Activated naive CD8-positive, alpha-beta T cell (primary cell): ENCODE measurements around the gene CRACR2B.

Source experiments
- H3K27ac Mint-ChIP-seq: one replicate; pipeline ENCODE4 v1.8.0; 2021; ENCODE audit warnings: mixed read lengths
- H3K27me3 Mint-ChIP-seq: one replicate; pipeline ENCODE4 v1.8.0; 2021; ENCODE audit warnings: mixed read lengths
- H3K36me3 Mint-ChIP-seq: one replicate; pipeline ENCODE4 v1.8.0; 2021; ENCODE audit warnings: mixed read lengths
- H3K4me1 Mint-ChIP-seq: one replicate; pipeline ENCODE4 v1.8.0; 2021; ENCODE audit warnings: low read depth, mixed read lengths
- H3K4me3 Mint-ChIP-seq: one replicate; pipeline ENCODE4 v1.8.0; 2021; ENCODE audit warnings: mild to moderate bottlenecking, mixed read lengths
- H3K9me3 Mint-ChIP-seq: one replicate; pipeline ENCODE4 v1.8.0; 2021; ENCODE audit warnings: low read depth, mixed read lengths

CRACR2B gene

DNA sequence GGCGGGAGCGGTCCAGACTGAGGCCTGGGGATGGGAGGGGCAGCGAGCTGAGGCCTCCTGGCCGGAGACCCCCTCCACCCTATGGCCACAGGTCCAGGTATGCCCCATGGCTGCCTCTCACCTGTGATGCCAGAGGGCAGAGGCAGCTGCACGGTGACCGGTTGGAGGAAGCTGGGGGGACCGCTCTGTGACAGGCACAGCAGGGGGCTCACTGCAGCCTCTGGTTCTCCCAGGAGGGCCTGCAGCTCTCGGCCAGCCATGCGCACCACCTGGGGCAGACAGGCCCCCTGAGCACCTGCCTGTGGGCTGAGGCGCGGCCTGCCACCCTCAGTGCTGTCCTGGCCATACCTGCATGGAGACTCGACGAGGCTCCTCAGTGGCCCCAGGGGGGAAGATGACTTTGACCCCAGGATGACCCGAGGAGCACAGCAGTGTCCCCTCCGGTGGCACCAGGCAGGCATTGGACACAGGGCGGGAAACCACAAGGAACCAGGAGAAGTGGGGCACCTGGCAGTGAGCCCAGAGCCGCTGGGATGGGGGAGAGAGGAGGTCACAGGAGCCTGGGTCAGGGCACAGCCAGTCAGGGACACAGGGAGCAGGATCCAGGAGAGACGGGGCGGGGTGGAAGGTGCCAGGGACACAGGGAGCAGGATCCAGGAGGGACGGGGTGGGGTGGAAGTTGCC, 26.5 kb upstream of the CRACR2B start:
- Mint-ChIP-seq H3K27me3 (no peaks in the 10 kb centered on the region), H3K36me3 (no peaks in the 10 kb centered on the region), H3K4me3 (no peak overlapping the region), H3K4me1 (peaks cover 8% of the 10 kb centered on the region), H3K27ac (no peak overlapping the region), H3K9me3 (no peaks in the 10 kb centered on the region)

DNA sequence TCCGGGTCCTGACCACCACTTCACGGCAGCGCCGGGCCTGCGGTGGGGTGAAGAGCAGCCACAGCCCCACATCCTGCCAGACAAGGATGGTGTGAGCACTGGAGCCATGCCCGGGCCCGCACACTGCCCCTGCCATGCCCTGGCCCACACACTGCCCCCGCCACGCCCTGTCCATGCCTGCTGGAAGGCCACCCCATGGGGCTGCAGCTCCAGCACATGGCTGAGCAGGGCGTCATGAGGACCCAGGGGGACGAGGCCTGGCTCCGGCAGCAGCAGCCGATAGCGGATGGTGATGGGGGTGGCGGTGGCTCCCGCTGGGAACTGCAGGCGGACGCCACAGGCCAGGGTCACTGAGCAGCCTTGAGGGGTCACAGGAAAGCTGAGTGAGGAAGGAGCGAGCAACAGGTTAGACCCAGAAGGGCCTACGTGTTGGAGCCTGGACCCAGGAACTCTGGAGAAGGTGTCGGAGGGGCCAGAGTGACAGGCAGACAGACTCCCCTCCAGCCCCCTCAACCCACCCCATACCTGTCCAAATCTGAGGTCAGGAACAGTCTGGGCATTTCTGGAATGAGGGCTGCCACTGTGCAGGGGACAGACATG, 25.6 kb upstream of the CRACR2B start:
- H3K4me1 Mint-ChIP-seq = peaks cover 5% of the 10 kb centered on the region
- no peaks in the 10 kb centered on the region for H3K27me3 Mint-ChIP-seq
- H3K9me3 Mint-ChIP-seq = no peaks in the 10 kb centered on the region
- H3K27ac Mint-ChIP-seq = no peak overlapping the region
- no peak overlapping the region for H3K4me3 Mint-ChIP-seq
- no peaks in the 10 kb centered on the region for H3K36me3 Mint-ChIP-seq

DNA sequence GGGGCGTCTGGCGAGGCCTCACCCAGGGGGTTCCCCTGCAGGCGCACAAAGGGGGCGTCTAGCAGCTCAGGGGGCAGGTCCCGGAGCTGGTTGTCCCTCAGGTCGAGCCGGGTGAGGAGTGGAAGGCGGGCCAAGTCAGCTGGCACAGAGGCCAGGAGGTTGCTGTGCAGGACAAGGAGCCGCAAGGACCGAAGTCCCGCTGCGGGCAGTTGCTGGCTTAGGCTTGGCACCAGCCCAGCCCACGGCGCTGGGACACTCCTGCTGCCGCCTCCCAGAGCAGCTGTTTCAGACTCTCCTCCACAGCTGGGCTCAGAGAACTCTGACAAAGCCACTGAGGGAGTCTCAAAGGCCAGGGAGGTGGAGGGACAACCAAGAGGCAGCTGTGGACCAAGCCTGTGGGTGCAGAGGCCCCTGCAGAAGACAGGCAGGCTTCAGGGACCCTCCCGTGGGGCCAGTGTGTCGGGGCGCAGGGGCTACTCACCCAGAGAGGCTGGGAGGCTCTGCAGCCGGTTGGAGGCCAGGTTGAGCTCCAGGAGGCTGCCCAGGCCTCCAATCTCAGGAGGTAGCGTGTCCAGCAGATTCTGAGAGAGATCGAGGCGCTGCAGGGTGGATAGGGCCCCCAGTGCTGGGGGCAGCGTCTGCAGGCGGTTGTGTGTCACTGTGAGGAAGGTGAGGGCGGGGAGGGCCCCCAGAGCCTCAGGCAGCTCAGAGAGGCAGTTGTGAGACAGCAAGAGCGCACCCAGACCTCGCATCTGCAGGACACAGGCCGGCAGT, 24.8 kb upstream of the CRACR2B start:
- no peaks in the 10 kb centered on the region for H3K27me3 Mint-ChIP-seq
- peaks cover 8% of the 10 kb centered on the region for H3K4me1 Mint-ChIP-seq
- no peaks in the 10 kb centered on the region for H3K9me3 Mint-ChIP-seq
- no peak overlapping the region for H3K4me3 Mint-ChIP-seq
- no peaks in the 10 kb centered on the region for H3K36me3 Mint-ChIP-seq
- H3K27ac Mint-ChIP-seq = no peak overlapping the region

DNA sequence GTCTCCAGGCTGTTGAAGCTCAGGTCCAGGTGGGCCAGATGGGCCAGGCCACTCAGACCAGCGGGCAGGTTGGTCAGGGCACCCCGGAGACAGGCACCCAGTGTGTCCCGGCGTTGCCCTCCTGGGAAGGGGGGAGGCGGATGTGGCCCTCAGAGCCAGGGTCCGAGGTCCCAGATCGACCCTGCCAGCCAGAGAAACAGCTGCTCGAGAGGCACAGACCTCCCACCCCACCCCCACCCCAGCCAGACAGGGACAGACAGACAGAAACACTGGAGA, 24.3 kb upstream of the CRACR2B start:
- Mint-ChIP-seq H3K27ac (no peak overlapping the region), H3K27me3 (no peaks in the 10 kb centered on the region), H3K36me3 (no peaks in the 10 kb centered on the region), H3K4me3 (no peak overlapping the region), H3K9me3 (no peaks in the 10 kb centered on the region), H3K4me1 (peaks cover 9% of the 10 kb centered on the region)

DNA sequence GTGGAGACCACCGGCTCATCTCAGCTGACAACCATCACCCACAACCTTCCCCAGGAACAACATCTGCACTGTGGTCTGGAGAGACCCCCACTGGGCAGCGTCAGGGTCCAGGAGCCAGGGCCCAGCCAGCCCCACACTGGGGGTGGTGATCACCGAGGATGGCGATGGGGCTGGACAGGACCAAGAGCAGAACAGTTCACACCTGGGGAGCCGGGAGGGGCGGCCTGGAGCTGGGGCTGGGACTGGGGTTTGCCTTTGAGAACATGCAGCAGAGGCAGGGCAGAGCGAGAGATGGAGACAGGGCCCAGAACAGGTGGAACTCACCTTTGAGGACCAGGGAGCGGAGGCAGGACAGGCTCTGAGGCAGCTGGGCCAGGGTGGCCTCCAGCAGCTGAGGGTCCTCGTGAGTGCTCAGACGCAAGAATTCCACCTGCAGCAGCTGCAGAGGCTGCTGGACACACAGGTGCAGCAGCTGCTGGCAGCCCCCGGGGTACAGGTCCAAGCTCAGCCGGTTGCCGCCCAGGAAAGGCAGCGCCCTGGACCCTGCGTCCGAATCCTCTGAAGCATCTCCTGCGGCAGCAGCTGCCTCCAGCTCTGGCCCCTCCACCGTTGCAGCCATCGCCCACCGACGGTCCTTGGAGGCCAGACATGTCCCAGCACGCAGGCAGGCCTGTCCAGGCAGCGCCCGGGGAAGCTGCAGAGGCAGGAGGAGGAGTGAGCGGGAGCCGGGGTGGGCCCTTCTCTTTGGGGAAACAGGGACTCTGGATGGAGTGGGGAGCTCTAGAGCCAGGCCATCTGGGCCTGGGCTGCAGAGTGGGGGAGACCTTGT, 23.7 kb upstream of the CRACR2B start:
- H3K9me3 Mint-ChIP-seq = no peaks in the 10 kb centered on the region
- peaks cover 15% of the 10 kb centered on the region for H3K4me1 Mint-ChIP-seq
- no peaks in the 10 kb centered on the region for H3K36me3 Mint-ChIP-seq
- no peak overlapping the region for H3K27ac Mint-ChIP-seq
- H3K27me3 Mint-ChIP-seq = no peaks in the 10 kb centered on the region
- H3K4me3 Mint-ChIP-seq = peak overlapping the region; percentile 75

DNA sequence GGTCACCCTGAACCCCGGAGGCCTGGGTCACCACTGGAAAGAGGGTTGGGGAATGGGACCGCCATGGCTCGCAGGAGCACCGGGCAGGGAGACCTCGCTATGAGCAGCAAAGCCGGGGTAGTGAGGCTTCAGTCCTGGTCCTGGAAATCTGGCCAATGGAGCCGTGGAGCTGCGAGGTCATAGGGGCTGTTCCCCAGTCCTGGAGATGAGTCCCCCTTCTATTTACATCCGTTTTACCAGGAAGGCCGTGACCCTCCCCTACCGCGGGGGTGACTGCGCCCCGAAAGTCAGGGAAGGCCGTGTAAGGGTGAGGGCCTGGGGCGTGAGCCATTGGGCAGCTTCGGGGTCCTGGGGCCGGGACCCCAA, 23.1 kb upstream of the CRACR2B start:
- Mint-ChIP-seq H3K4me1 (peaks cover 16% of the 10 kb centered on the region), H3K27ac (peak overlapping the region; percentile 50), H3K36me3 (no peaks in the 10 kb centered on the region), H3K9me3 (no peaks in the 10 kb centered on the region), H3K4me3 (peak overlapping the region; percentile 75), H3K27me3 (no peaks in the 10 kb centered on the region)

DNA sequence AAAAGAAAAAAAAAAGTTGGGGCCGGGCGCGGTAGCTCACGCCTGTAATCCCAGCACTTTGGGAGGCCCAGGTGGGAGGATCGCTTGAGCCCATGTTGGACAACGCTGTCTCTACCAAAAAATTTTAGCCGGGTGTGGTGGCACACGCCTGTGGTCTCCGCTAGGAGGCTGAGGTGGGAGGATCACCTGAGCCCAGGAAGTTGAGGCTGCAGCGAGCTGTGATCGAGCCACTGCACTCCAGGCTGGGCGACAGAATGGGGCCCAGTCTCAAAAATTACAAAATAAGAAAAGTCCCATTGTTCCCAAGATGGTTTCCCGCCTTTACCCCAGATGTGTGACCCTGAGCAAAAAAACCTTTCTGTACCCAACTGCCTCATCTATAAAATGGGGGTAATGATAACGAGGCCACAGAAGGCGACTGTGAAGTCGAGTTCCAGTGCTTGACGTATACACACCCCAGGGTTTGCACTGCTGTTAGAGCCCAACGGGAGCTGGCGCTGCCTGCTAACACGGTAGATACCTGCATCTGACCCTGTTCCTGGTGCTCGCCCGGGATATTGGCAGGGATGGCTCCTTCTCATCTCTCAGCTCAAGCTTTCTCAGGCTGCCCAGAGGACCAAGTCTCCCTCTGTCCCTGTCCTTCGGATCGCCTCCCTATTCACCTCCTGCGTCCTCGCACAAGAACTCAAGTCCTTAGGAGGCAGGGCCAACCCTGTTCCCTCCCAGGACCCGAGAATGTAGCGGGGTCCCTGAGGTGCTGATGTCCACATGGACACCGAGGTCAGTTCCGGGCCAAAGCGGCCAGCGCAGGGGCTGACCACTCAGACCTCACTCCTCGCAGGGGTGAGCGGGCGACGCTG, 19.1 kb upstream of the CRACR2B start:
- Mint-ChIP-seq H3K4me1 (peaks cover 36% of the 10 kb centered on the region), H3K27ac (peak overlapping the region; percentile 98), H3K4me3 (peak overlapping the region; percentile 93), H3K27me3 (no peaks in the 10 kb centered on the region), H3K36me3 (peaks cover 5% of the 10 kb centered on the region), H3K9me3 (no peaks in the 10 kb centered on the region)

DNA sequence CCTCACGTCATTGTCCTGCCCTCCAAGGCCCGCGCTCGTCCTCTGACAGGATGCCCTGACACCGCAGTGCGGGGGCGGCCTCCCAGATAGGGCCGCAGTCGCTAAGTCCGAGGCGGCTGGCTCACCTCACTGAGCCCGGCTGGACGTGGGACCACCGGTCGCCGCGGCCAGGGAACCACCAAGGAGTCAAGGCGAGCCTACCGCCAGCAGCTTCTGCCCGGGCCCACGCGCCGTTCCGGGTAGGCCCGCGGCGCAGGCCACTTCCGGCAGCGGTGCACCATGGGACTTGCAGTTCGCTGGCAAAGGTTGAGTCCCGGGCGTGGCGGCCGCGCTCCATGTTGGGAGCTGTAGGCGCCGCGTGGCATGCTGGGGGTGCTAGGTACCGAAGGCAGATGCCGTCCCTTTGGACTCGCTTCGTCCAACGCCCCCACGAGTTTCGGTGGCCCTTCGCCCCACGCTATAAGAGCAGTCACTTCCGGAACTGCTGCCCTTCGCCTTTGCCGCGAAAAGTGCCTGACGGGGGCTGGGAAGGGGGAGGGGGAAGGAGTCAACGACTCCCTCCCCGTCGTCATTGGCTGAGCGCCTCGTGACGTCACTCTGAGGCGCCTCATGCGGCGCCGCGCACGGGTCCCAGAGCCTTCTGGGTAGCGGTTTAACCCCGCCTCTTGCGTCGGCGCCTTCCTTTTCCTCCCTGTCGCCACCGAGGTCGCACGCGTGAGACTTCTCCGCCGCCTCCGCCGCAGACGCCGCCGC, 18.3 kb upstream of the CRACR2B start, which contains the start of gene RPLP2:
TSS of gene RPLP2 (plus strand) at position 681 of the 753 bp plus-strand sequence. CDS start 268 bp downstream, outside the sequence.
- Mint-ChIP-seq H3K27me3 (no peaks in the 10 kb centered on the region), H3K36me3 (peaks cover 5% of the 10 kb centered on the region), H3K4me3 (peak within 1 kb of the TSS; percentile 93), H3K27ac (peak within 1 kb of the TSS; percentile 98), H3K9me3 (no peaks in the 10 kb centered on the region), H3K4me1 (peaks cover 32% of the 10 kb centered on the region)

DNA sequence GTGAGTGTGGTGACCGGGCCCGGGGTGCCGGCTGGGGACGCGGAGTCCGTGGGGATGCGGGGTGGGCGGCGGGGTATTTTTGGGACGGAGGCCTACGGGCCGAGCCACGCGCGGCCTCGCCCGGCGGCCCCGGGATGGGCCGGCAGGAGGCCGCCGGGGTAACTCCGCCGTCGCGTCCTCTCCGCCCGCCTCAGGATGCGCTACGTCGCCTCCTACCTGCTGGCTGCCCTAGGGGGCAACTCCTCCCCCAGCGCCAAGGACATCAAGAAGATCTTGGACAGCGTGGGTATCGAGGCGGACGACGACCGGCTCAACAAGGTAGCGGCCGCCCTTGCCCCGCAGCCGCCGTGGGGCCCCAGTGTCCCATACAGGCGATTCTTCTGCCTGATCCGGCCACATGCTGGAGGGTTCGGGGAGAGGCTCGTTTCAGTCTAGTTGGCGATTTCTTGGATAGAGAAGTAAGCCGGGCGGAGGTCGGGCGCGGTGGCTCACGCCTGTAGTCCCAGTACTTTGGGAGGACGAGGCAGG, 17.6 kb upstream of the CRACR2B start:
- H3K4me3 Mint-ChIP-seq = peak overlapping the region; percentile 93
- H3K4me1 Mint-ChIP-seq = peaks cover 31% of the 10 kb centered on the region
- peaks cover 5% of the 10 kb centered on the region for H3K36me3 Mint-ChIP-seq
- H3K27ac Mint-ChIP-seq = peak overlapping the region; percentile 98
- H3K9me3 Mint-ChIP-seq = no peaks in the 10 kb centered on the region
- no peaks in the 10 kb centered on the region for H3K27me3 Mint-ChIP-seq

DNA sequence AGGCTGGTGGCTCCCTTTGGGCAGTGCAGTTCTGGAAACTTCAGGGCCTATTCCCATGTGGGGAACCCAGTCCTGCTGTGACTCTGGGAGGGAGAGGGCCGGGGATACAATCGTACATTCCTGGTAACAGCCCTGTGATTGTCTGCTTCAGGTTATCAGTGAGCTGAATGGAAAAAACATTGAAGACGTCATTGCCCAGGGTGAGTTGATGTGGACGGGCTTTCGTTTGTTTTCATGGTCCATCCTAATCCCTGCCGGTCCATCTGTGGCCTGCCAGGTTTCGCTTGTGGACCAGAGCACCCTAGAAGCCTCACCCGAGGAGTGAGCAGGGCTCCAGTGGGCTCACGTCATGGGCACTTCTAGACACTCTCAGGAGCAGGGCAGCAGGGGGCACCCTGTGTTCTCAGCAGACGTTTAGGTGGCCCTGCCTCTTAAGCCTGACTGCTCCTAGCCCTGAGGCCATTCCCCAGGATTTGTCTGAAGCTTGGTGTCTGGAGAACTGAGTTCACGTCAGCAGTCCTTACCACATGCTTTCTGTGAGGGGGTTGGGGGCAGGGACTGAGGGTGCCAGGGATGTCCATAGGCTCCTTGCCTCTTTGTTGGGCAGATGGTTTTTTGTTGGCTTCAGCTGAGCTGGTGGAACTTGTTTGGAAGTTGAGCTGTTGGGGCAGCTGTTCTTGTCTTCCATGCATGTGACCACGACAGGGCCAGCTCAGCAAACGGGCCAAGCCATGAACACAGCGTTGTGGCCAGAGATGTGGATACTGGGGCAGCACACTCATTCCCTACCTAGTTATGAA, 16.1 kb upstream of the CRACR2B start:
- H3K27ac Mint-ChIP-seq = peak overlapping the region; percentile 93
- peak overlapping the region; percentile 91 for H3K4me3 Mint-ChIP-seq
- H3K9me3 Mint-ChIP-seq = no peaks in the 10 kb centered on the region
- H3K4me1 Mint-ChIP-seq = peaks cover 31% of the 10 kb centered on the region
- peaks cover 5% of the 10 kb centered on the region for H3K36me3 Mint-ChIP-seq
- H3K27me3 Mint-ChIP-seq = no peaks in the 10 kb centered on the region

DNA sequence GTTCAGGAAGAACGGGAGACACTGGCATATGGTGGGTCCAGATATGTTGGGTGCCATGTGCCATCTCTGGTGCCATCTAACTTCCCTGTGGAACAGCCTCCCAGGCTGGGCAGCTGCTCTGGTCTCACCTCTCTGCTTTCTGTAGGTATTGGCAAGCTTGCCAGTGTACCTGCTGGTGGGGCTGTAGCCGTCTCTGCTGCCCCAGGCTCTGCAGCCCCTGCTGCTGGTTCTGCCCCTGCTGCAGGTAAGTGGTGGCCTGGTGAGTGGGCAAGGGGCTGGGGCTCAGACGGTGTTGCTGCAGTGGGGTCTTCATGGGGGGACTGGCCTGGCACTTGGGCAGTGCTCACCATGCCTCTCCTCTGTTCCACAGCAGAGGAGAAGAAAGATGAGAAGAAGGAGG, 15.3 kb upstream of the CRACR2B start:
- Mint-ChIP-seq H3K4me1 (peaks cover 31% of the 10 kb centered on the region), H3K27me3 (no peaks in the 10 kb centered on the region), H3K27ac (peak overlapping the region; percentile 93), H3K36me3 (peaks cover 5% of the 10 kb centered on the region), H3K4me3 (peak overlapping the region; percentile 91), H3K9me3 (no peaks in the 10 kb centered on the region)

DNA sequence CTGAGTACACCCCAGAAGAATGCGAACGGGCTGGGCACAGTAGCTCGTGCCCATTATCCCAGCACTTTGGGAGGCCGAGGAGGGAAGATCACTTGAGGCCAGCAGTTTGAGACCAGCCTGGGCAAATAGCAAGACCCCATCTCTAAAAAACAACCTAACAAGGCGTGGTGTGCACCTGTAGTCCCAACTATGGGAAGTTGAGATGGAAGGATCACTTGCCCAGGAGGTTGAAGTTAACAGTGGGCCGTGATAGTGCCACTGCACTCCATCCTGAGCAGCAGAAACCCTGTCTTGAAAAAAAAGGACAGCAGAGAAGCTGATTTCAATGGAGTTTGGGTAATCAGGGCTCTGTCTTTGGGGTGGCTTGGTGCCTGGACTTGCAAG, 14.7 kb upstream of the CRACR2B start:
- Mint-ChIP-seq H3K27ac (peak overlapping the region; percentile 93), H3K4me1 (peaks cover 27% of the 10 kb centered on the region), H3K9me3 (no peaks in the 10 kb centered on the region), H3K27me3 (no peaks in the 10 kb centered on the region), H3K4me3 (peak overlapping the region; percentile 91), H3K36me3 (peaks cover 5% of the 10 kb centered on the region)
